H1 (cell line): ENCODE measurements around the gene NME7. TPM values are rescaled to one million over a fixed set of nuclear protein-coding genes. Genes with fewer than 3 reads are reported as not detected.
A peak's percentile ranks its signal among the peaks of the same experiment; 100 is the strongest.

Source experiments
- CTCF ChIA-PET: fragments of 300-600 bp; sonication (Branson Sonifier 250); formaldehyde crosslinking; loops from one replicate; lab custom pipeline; 2021; ENCODE audit not compliant: partially characterized antibody; lab: Charles Lee
- POLR2A ChIA-PET: fragments of 300-600 bp; sonication (Branson Sonifier 250); formaldehyde crosslinking; loops from one replicate; lab custom pipeline; 2021; ENCODE audit warnings: inconsistent platforms; ENCODE audit not compliant: partially characterized antibody; lab: Charles Lee
- DNase-seq, 2 experiments: peaks; one replicate each; pipeline versions ENCODE4 v3.0.0 to v3.0.0-alpha.2; 2010 to 2022; ENCODE audit warnings: low spot score in 2 of 2, low read depth in 1 of 2, mixed read lengths in 1 of 2
- FAIRE-seq: peaks from 2 replicates; lab custom pipeline; 2011; peaks lifted over from hg19 to GRCh38; lab: Jason Lieb, UNC
- H2AFZ ChIP-seq: 2 replicates; pipeline ENCODE4 v1.8.1; 2012; ENCODE audit warnings: low read length, inconsistent platforms
- H2AK5ac ChIP-seq: 2 replicates; pipeline ENCODE4 v1.6.1; 2013; ENCODE audit warnings: low read depth, low read length
- H2BK120ac ChIP-seq: replicated peaks from 2 replicates; pipeline ENCODE3; 2013; ENCODE audit warnings: low read depth, low read length, inconsistent platforms
- H2BK12ac ChIP-seq: 2 replicates; pipeline ENCODE4 v1.6.1; 2013; ENCODE audit warnings: low read depth, low read length
- H2BK15ac ChIP-seq: 2 replicates; pipeline ENCODE4 v1.6.1; 2013; ENCODE audit warnings: low read length
- H2BK20ac ChIP-seq: 2 replicates; pipeline ENCODE4 v1.6.1; 2013; ENCODE audit warnings: low read length
- H2BK5ac ChIP-seq: 2 replicates; pipeline ENCODE4 v1.6.1; 2013; ENCODE audit warnings: low read depth, low read length
- H3K14ac ChIP-seq: 2 replicates; pipeline ENCODE4 v1.6.1; 2013; ENCODE audit warnings: inconsistent platforms; ENCODE audit not compliant: insufficient read length
- H3K18ac ChIP-seq: 2 replicates; pipeline ENCODE4 v1.6.1; 2013; ENCODE audit warnings: low read length; ENCODE audit errors: extremely low read depth
- H3K23ac ChIP-seq: 2 replicates; pipeline ENCODE4 v1.6.1; 2013; ENCODE audit warnings: inconsistent platforms; ENCODE audit not compliant: insufficient read length
- H3K23me2 ChIP-seq: 2 replicates; pipeline ENCODE4 v1.6.1; 2013; ENCODE audit warnings: low read depth, low read length
- H3K27ac ChIP-seq: 2 replicates; pipeline ENCODE4 v1.6.1; 2011; ENCODE audit warnings: low read depth, low read length, inconsistent platforms
- H3K27me3 ChIP-seq, 4 experiments: replicated peaks in 1 of 4; 1 replicate in 1 of 4; 2 replicates in 3 of 4; pipeline versions ENCODE4 v1.6.1 to v1.8.1; 2011 to 2013; ENCODE audit warnings: low read length in 3 of 4, mild to moderate bottlenecking in 3 of 4, inconsistent platforms in 2 of 4, mixed read lengths in 2 of 4, moderate library complexity in 1 of 4; ENCODE audit not compliant: control insufficient read depth in 3 of 4, insufficient read depth in 3 of 4; ENCODE audit errors: extremely low read depth in 1 of 4
- H3K36me3 ChIP-seq, 4 experiments: 2 replicates each; pipeline versions ENCODE4 v1.6.1 to v1.8.1; 2011 to 2013; ENCODE audit warnings: mild to moderate bottlenecking in 4 of 4, low read length in 3 of 4, moderate library complexity in 2 of 4, control low read depth in 1 of 4, inconsistent platforms in 1 of 4; ENCODE audit not compliant: insufficient read depth in 4 of 4, control insufficient read depth in 2 of 4
- H3K4ac ChIP-seq: replicated peaks from 2 replicates; pipeline ENCODE3; 2013; ENCODE audit warnings: low read length, low read depth, mixed read lengths, inconsistent platforms; ENCODE audit not compliant: insufficient read length
- H3K4me1 ChIP-seq, 4 experiments: replicated peaks in 1 of 4; 1 replicate in 1 of 4; 2 replicates in 3 of 4; pipeline versions ENCODE4 v1.6.1 to v1.8.1; 2011 to 2013; ENCODE audit warnings: low read length in 3 of 4, inconsistent platforms in 2 of 4, mixed read lengths in 1 of 4; ENCODE audit not compliant: insufficient read depth in 4 of 4, control insufficient read depth in 3 of 4
- H3K4me2 ChIP-seq, 2 experiments: 2 replicates each; pipeline versions ENCODE4 v1.6.1 to v1.8.1; 2011 to 2013; ENCODE audit warnings: low read depth in 2 of 2, low read length in 2 of 2, control low read depth in 1 of 2, inconsistent platforms in 1 of 2, mild to moderate bottlenecking in 1 of 2; ENCODE audit not compliant: insufficient read depth in 1 of 2
- H3K4me3 ChIP-seq, 4 experiments: fragments of 200-600, 300-600 bp in 1 of 4; sonication (generic), shearing (Covaris generic), sonication (Bioruptor Twin) in 1 of 4; 2 replicates each; pipeline versions ENCODE4 v1.5.1 to v1.8.1; 2011 to 2016; ENCODE audit warnings: low read length in 4 of 4, low read depth in 3 of 4, control low read depth in 2 of 4, inconsistent platforms in 2 of 4, mild to moderate bottlenecking in 2 of 4, mixed read lengths in 1 of 4, moderate library complexity in 1 of 4; ENCODE audit not compliant: insufficient read depth in 2 of 4; ENCODE audit errors: extremely low read depth in 1 of 4
- H3K56ac ChIP-seq: replicated peaks from 2 replicates; pipeline ENCODE3; 2013; ENCODE audit warnings: low read depth, mild to moderate bottlenecking, mixed read lengths, low read length, inconsistent platforms; ENCODE audit not compliant: insufficient read length
- H3K79me1 ChIP-seq: 2 replicates; pipeline ENCODE4 v1.6.1; 2013; ENCODE audit warnings: low read depth, low read length, control low read depth
- H3K79me2 ChIP-seq, 2 experiments: 2 replicates each; pipeline versions ENCODE4 v1.6.1 to v1.8.1; 2012 to 2013; ENCODE audit warnings: low read length in 2 of 2, mild to moderate bottlenecking in 2 of 2, inconsistent platforms in 1 of 2; ENCODE audit not compliant: insufficient read depth in 2 of 2, control insufficient read depth in 1 of 2
- H3K9ac ChIP-seq, 4 experiments: replicated peaks in 1 of 4; 1 replicate in 1 of 4; 2 replicates in 3 of 4; pipeline versions ENCODE4 v1.6.1 to v1.8.1; 2011 to 2013; ENCODE audit warnings: low read depth in 3 of 4, low read length in 3 of 4, control low read depth in 2 of 4, mild to moderate bottlenecking in 2 of 4, moderate library complexity in 2 of 4, inconsistent platforms in 1 of 4; ENCODE audit errors: extremely low read depth in 1 of 4
- H3K9me3 ChIP-seq, 2 experiments: 2 replicates each; pipeline versions ENCODE4 v1.6.1 to v1.8.1; 2012 to 2013; ENCODE audit warnings: mild to moderate bottlenecking in 2 of 2, moderate library complexity in 2 of 2, control low read depth in 1 of 2, inconsistent platforms in 1 of 2, low read depth in 1 of 2, low read length in 1 of 2, mixed read lengths in 1 of 2; ENCODE audit not compliant: insufficient read depth in 2 of 2
- H4K20me1 ChIP-seq, 2 experiments: replicated peaks in 1 of 2; 2 replicates each; pipeline versions ENCODE3 to v1.8.1; 2011 to 2013; ENCODE audit warnings: inconsistent platforms in 2 of 2, low read length in 2 of 2, mild to moderate bottlenecking in 1 of 2; ENCODE audit not compliant: insufficient read depth in 2 of 2, control insufficient read depth in 1 of 2
- H4K5ac ChIP-seq: 2 replicates; pipeline ENCODE4 v1.6.1; 2013; ENCODE audit warnings: low read length, low read depth, mixed read lengths, inconsistent platforms; ENCODE audit not compliant: insufficient read length
- H4K8ac ChIP-seq: 2 replicates; pipeline ENCODE4 v1.8.0; 2013; ENCODE audit warnings: mild to moderate bottlenecking, moderate library complexity, low read length, inconsistent platforms; ENCODE audit not compliant: insufficient read depth; ENCODE audit errors: extremely low read depth
- H4K91ac ChIP-seq: replicated peaks from 2 replicates; pipeline ENCODE3; 2013; ENCODE audit warnings: low read length, mixed read lengths, inconsistent platforms; ENCODE audit not compliant: insufficient read length
- ASH2L ChIP-seq: fragments of 200-600, 300-600 bp; sonication (generic); IDR thresholded peaks from one replicate; pipeline ENCODE4 v1.7.1; 2017; ENCODE audit warnings: low read length
- BCL11A ChIP-seq, 2 experiments: IDR thresholded peaks; one replicate each; pipeline ENCODE4 v1.6.1; 2011; ENCODE audit warnings: low read depth in 2 of 2, low read length in 2 of 2, mild to moderate bottlenecking in 2 of 2
- CREB1 ChIP-seq: IDR thresholded peaks from 2 replicates; pipeline ENCODE4 v1.6.1; 2012; ENCODE audit warnings: inconsistent platforms
- E2F6 ChIP-seq: IDR thresholded peaks from 2 replicates; pipeline ENCODE4 v1.6.1; 2012; ENCODE audit warnings: inconsistent platforms
- EZH2 ChIP-seq: fragments of 200-600 bp; sonication (generic); IDR thresholded peaks from 2 replicates; pipeline ENCODE4 v1.7.1; 2012; ENCODE audit warnings: low read depth, mild to moderate bottlenecking, moderate library complexity, low read length, inconsistent platforms; ENCODE audit not compliant: severe bottlenecking
- JUND ChIP-seq: IDR thresholded peaks from 2 replicates; pipeline ENCODE4 v1.6.1; 2011; ENCODE audit warnings: mild to moderate bottlenecking, improper control_type of control experiment, low read length
- KDM4A ChIP-seq: IDR thresholded peaks from one replicate; pipeline ENCODE4 v1.7.1; 2012; ENCODE audit warnings: low read depth, mild to moderate bottlenecking, moderate library complexity, low read length, inconsistent platforms; ENCODE audit not compliant: severe bottlenecking
- NRF1 ChIP-seq: IDR thresholded peaks from 2 replicates; pipeline ENCODE4 v1.6.1; 2011; ENCODE audit warnings: mild to moderate bottlenecking, low read depth, low read length, improper control_type of control experiment
- PHF8 ChIP-seq: fragments of 200-600 bp; sonication (generic); conservative IDR thresholded peaks from 2 replicates; pipeline ENCODE4 v1.7.1; 2012; ENCODE audit warnings: low read depth, mild to moderate bottlenecking, inconsistent platforms, low read length, moderate library complexity
- POLR2A ChIP-seq, 2 experiments: IDR thresholded peaks; 1 replicate in 1 of 2; 2 replicates in 1 of 2; pipeline ENCODE4 v1.6.1; 2011; ENCODE audit warnings: low read depth in 2 of 2, low read length in 2 of 2, mild to moderate bottlenecking in 2 of 2; ENCODE audit errors: control extremely low read depth in 1 of 2
- POLR2AphosphoS5 ChIP-seq: IDR thresholded peaks from 2 replicates; pipeline ENCODE4 v1.6.1; 2011; ENCODE audit warnings: low read depth, low read length
- RBBP5 ChIP-seq: IDR thresholded peaks from 2 replicates; pipeline ENCODE4 v1.7.1; 2012; ENCODE audit warnings: low read depth, mild to moderate bottlenecking, inconsistent platforms, low read length, moderate library complexity, borderline replicate concordance
- RXRA ChIP-seq: IDR thresholded peaks from 2 replicates; pipeline ENCODE4 v1.6.1; 2011; ENCODE audit warnings: low read depth, mild to moderate bottlenecking, low read length, moderate library complexity; ENCODE audit not compliant: insufficient read depth
- SIRT6 ChIP-seq: IDR thresholded peaks from one replicate; pipeline ENCODE4 v1.7.1; 2012; ENCODE audit warnings: low read length, inconsistent platforms
- TEAD4 ChIP-seq: IDR thresholded peaks from 2 replicates; pipeline ENCODE4 v1.6.1; 2012; ENCODE audit warnings: low read depth, low read length, inconsistent platforms, mixed read lengths
- WGBS, 2 experiments: shearing (Covaris generic) in 1 of 2; methylation state at CpG; one replicate each; pipeline versions ENCODE4 v1.1.6 to v1.1.7; 2013 to 2015; ENCODE audit warnings: low lambda C conversion rate in 2 of 2, mixed read lengths in 2 of 2, inconsistent platforms in 1 of 2, low coverage in 1 of 2, missing lambda C conversion rate in 1 of 2; ENCODE audit not compliant: insufficient replicate concordance in 2 of 2, insufficient coverage in 1 of 2, insufficient read length in 1 of 2; ENCODE audit errors: extremely low coverage in 1 of 2, missing lambda C conversion rate in 1 of 2; 5-methylcytosine and 5-hydroxymethylcytosine counted together
- polyA plus RNA-seq, 7 experiments: library from polyadenylated mRNA; depleted of rRNA in 3 of 7; stranded (reverse) in 5 of 7; unstranded in 2 of 7; fragments of >200 nt in 5 of 7; fragments of 200-250 nt in 2 of 7; gene quantifications; 1 replicate in 5 of 7; 2 replicates in 1 of 7; 4 replicates in 1 of 7; pipeline versions ENCODE4 v1.2.1 to v1.2.3, GENCODE V29; 2011 to 2013; ENCODE audit warnings: missing spikeins in 2 of 7, mixed read lengths in 2 of 7
- total RNA-seq: library from RNA; stranded (reverse); fragmentation: NEBNext Ultra II Directional; extraction: Animal tissue kit (Norgen Biotek cat#: 25700); gene quantifications from 2 replicates; pipeline ENCODE4 v1.2.1, GENCODE V29; 2021

NME7 gene
- total and polyA plus RNA-seq, 2 of the 8 experiments (the other 6 are each of a cell fraction or from before 2014, with no cell fraction given), result 11.6 to 28.5 TPM

GRCh38 chr1:169151338-169151837, 216.2 kb downstream of the NME7 start:
- H2BK120ac ChIP-seq, result no peak overlapping the region
- no peaks in the 10 kb centered on the region for H3K36me3 ChIP-seq
- H3K9me3 ChIP-seq, result no peaks in the 10 kb centered on the region
- H2BK5ac ChIP-seq, result peak overlapping the region; percentile 60; the same call in 1 of the 2 replicates
- H4K91ac ChIP-seq, result no peak overlapping the region
- no peak overlapping the region for H2BK12ac ChIP-seq
- H3K14ac ChIP-seq, result no peak overlapping the region
- FAIRE-seq (no peak), DNase-seq (no peak)
- WGBS, 2 experiments, result 96% methylated on average over 5 of the region's 5 CpGs; no CpG with 5 or more reads in 1 of the 2 experiments
- no peak overlapping the region for H4K8ac ChIP-seq
- H2BK15ac ChIP-seq, result no peak overlapping the region
- no peaks in the 10 kb centered on the region for H4K20me1 ChIP-seq
- ChIA-PET POLR2A (no interaction called here), CTCF (interaction anchor here (0.7 kb wide), 1 partner anchor 548 kb away, joined by 3 read pairs; no protein-coding TSS in a partner anchor)
- H3K4me2 ChIP-seq, result no peak overlapping the region
- H3K9ac ChIP-seq, result no peak overlapping the region
- H2BK20ac ChIP-seq, result no peak overlapping the region
- no peaks in the 10 kb centered on the region for H3K27me3 ChIP-seq
- no peak overlapping the region for H2AK5ac ChIP-seq
- no peak overlapping the region for H3K18ac ChIP-seq
- no peak overlapping the region for H2AFZ ChIP-seq
- no peaks in the 10 kb centered on the region for H3K4me1 ChIP-seq
- H3K23me2 ChIP-seq, result no peaks in the 10 kb centered on the region
- H3K27ac ChIP-seq, result no peak overlapping the region
- no peaks in the 10 kb centered on the region for H3K79me2 ChIP-seq
- H3K4me3 ChIP-seq, result no peak overlapping the region
- no peak overlapping the region for H3K4ac ChIP-seq
- no peak overlapping the region for H4K5ac ChIP-seq
- no peaks in the 10 kb centered on the region for H3K79me1 ChIP-seq
- no peak overlapping the region for H3K56ac ChIP-seq
- no peak overlapping the region for H3K23ac ChIP-seq
- TF ChIP-seq PHF8 (no peak), RBBP5 (no peak), POLR2A (IDR thresholded peaks at IDR 0.05; ENCODE audit: control extremely low read depth in 1 of 2, low read depth in 2 of 2, low read length in 2 of 2) (no peak), CREB1 (no peak), KDM4A (no peak), EZH2 (no peak), ASH2L (no peak), POLR2AphosphoS5 (no peak), BCL11A (IDR thresholded peaks at IDR 0.05; ENCODE audit: low read depth in 2 of 2, low read length in 2 of 2) (no peak), TEAD4 (no peak), RXRA (no peak), E2F6 (no peak), SIRT6 (no peak), NRF1 (no peak), JUND (no peak)
